WERI-Rb-1 (cell line): Measurements from ENCODE around the gene DBNDD1.
"Not testable (repeated sequence)": the region's sequence is repeated elsewhere in the genome, so short reads cannot be mapped to it uniquely, and the experiment has no call there.

Experiments used
- DNase-seq: peaks from one replicate; pipeline ENCODE4 v3.0.0-alpha.2; 2020
- H3K27ac ChIP-seq: fragments of 250-450 bp; sonication (Bioruptor Pico); 2 replicates; pipeline ENCODE4 v1.5.1; 2020; ENCODE audit warnings: mild to moderate bottlenecking, moderate library complexity
- H3K27me3 ChIP-seq: fragments of 250-450 bp; sonication (Bioruptor Pico); 2 replicates; pipeline ENCODE4 v1.5.1; 2021; ENCODE audit warnings: mild to moderate bottlenecking, low read depth, moderate library complexity; ENCODE audit not compliant: insufficient read depth, severe bottlenecking
- H3K36me3 ChIP-seq: fragments of 250-450 bp; sonication (Bioruptor Pico); 2 replicates; pipeline ENCODE4 v1.5.1; 2020; ENCODE audit warnings: mild to moderate bottlenecking, moderate library complexity
- H3K4me3 ChIP-seq: 2 replicates; pipeline ENCODE4 v1.5.1; 2011; ENCODE audit warnings: low read depth, mild to moderate bottlenecking, control low read depth, low read length
- H3K9me3 ChIP-seq: fragments of 250-450 bp; sonication (Bioruptor Pico); 2 replicates; pipeline ENCODE4 v1.5.1; 2021; ENCODE audit warnings: mild to moderate bottlenecking, moderate library complexity; ENCODE audit not compliant: severe bottlenecking
- TF ChIP-seq, protein P1 (sequence below): IDR thresholded peaks from 2 replicates; pipeline ENCODE4 v1.5.1; 2011; ENCODE audit warnings: low read depth, mild to moderate bottlenecking, control low read depth, inconsistent platforms, low read length

Gene DBNDD1, protein sequence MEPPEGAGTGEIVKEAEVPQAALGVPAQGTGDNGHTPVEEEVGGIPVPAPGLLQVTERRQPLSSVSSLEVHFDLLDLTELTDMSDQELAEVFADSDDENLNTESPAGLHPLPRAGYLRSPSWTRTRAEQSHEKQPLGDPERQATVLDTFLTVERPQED

DNA sequence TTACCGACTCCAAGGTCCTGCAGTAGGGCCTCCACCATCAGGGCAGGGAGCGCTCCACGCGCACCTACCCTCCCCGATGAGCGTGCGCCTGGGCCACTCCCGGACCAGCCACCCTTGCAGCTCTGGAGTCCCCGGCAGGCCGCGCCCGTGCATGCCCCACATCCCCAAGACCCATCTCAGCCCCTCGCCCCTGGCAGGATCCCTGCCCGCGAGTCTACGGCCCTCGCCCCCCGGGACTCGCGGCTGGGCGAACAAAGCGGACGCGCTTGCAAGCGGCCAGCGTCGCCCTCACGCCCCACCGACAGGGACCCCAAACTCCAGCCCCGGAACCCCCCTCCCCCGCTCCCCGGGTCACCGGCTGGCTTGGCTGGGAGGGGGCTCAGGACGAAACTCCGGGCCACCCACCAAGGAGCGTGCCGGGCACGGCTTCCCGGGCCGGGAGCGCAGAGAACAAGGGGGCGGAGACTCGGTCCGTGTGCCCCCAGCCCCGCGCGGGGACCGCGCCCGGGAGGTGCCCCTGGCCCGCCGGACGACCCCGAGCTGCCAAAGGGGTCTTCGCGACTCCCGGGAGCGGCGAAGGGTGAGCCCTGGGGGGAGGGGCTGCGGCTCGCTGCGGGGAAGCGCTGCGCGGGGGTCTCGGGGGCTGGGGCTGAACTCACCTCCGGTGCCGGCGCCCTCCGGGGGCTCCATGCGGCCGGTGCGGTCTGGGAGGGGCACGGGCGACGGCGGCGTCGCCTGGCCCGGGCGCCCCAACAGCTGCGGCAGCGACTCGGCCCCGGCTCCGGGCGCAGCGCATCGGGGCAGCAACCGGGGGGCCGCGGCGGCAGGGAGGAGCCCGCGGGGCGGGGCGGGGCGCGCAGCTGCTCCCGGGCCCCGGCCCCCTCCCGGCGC, at the start of gene DBNDD1:
DBNDD1 (minus strand) TSS at position 805 of the 891 bp plus-strand sequence; CDS start at position 690, 115 bp downstream.
- Histone ChIP-seq H3K27ac (no peak within 1 kb of the TSS), H3K27me3 (no peaks in the 10 kb centered on the region), H3K4me3 (no peak within 1 kb of the TSS), H3K36me3 (no peaks in the 10 kb centered on the region), H3K9me3 (no peaks in the 10 kb centered on the region)
- no peak for DNase-seq
- TF ChIP-seq, protein P1, sequence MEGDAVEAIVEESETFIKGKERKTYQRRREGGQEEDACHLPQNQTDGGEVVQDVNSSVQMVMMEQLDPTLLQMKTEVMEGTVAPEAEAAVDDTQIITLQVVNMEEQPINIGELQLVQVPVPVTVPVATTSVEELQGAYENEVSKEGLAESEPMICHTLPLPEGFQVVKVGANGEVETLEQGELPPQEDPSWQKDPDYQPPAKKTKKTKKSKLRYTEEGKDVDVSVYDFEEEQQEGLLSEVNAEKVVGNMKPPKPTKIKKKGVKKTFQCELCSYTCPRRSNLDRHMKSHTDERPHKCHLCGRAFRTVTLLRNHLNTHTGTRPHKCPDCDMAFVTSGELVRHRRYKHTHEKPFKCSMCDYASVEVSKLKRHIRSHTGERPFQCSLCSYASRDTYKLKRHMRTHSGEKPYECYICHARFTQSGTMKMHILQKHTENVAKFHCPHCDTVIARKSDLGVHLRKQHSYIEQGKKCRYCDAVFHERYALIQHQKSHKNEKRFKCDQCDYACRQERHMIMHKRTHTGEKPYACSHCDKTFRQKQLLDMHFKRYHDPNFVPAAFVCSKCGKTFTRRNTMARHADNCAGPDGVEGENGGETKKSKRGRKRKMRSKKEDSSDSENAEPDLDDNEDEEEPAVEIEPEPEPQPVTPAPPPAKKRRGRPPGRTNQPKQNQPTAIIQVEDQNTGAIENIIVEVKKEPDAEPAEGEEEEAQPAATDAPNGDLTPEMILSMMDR: no peak

DNA sequence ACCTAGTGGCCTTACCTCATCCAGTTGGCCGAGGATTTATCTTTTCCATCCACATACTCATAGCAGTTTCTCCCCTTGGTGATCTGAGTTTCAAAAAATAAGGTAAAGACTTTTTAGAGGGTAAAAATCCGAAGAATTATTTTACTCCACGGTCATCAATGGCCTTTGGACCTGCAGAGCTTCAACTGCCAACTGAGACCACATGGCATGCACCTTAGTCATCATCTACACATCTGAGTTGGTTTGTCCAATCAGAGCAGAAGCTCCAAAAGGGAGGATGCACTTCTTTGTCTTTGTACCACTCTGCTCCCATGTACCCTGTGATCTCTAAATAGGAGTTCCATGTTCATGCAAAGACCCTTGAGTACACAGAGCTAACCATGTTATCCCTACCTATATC, 42.2 kb upstream of the DBNDD1 start:
- H3K36me3 ChIP-seq: no peaks in the 10 kb centered on the region
- no peak overlapping the region for H3K27ac ChIP-seq
- no peak for DNase-seq
- TF ChIP-seq, protein P1: no peak
- no peaks in the 10 kb centered on the region for H3K9me3 ChIP-seq
- no peaks in the 10 kb centered on the region for H3K27me3 ChIP-seq
- no peak overlapping the region for H3K4me3 ChIP-seq

DNA sequence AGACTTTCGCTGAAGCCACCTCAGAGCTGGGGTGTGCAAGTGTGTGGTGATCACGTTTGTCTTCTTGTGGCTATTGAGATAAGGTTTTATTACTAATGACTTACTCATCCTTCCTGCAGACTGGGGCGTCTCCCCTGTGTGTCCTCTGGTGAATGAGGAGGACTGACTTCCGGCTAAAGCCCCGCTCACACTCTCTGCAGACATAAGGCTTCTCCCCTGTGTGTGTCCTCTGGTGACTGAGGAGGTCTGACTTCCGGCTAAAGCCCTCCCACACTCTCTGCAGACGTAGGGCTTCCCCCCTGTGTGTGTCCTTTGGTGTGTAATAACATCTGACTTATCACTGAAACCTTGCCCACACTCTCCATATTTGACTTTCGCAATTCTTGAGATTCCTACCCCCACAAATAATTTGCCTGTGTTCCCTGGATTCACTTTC, 38.5 kb upstream of the DBNDD1 start:
- H3K27ac ChIP-seq: no peak overlapping the region
- no peaks in the 10 kb centered on the region for H3K9me3 ChIP-seq
- DNase-seq: no peak
- H3K36me3 ChIP-seq: no peaks in the 10 kb centered on the region
- no peak overlapping the region for H3K4me3 ChIP-seq
- TF ChIP-seq, protein P1: no peak
- H3K27me3 ChIP-seq: no peaks in the 10 kb centered on the region

DNA sequence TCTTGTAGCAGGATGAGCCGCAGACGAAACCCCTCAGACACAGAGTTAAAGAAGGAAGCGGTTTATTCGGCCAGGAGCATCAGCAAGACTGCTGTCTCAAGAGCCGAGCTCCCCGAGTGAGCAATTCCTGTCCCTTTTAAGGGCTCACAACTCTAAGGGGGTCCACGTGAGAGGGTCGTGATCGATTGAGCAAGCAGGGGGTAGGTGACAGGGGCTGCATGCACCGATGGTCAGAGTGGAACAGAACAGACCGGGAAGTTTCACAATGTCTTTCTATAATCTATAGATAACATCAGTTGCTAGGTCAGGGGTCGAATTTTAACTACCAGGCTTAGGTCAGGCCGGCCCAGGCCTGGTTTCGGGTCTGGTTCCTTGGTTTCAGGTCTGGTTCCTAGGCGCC, 37.3 kb upstream of the DBNDD1 start:
- not testable (repeated sequence) for H3K4me3 ChIP-seq, H3K9me3 ChIP-seq, H3K27ac ChIP-seq, DNase-seq, H3K36me3 ChIP-seq, H3K27me3 ChIP-seq

DNA sequence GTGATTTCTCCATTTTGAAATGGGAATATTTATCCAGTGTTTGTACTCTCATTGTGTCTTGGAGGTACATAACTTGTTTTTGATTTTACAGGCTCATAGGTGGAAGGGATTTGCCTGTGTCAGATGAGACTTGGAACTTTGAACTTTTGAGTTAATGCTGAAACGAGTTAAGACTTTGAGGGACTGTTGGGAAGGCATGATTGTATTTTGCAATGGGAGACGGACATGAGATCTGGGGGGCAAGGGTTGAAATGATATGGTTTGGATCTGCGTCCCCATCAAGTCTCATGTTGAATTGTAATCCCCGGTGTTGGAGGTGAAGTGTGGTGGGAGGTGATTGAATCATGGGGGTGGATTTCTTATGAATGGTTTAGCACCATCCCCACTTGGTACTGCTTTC, 36.1 kb upstream of the DBNDD1 start:
- Histone ChIP-seq H3K27me3 (no peaks in the 10 kb centered on the region), H3K9me3 (no peaks in the 10 kb centered on the region)

DNA sequence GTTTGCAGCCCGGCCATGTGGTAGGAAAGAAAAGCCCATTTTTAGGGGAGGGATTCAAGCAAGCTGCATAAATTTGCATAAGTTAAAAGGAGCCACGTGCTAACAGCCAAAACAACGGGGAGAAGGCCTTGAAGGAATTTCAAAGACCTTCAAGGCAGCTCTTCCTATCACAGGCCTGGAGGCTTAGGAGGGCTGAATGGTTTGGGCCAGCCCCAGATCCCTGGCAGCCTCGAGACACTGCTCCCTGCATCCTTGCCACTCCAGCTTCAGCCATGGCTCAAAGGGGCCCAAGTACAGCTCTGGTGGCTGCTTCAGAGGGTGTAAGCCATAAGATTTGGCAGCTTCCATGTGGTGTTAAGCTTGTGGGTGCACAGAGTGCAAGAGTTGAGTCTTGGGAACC, 35.3 kb upstream of the DBNDD1 start:
- no peaks in the 10 kb centered on the region for H3K9me3 ChIP-seq
- no peak overlapping the region for H3K27ac ChIP-seq
- no peaks in the 10 kb centered on the region for H3K36me3 ChIP-seq
- H3K27me3 ChIP-seq: no peaks in the 10 kb centered on the region
- TF ChIP-seq, protein P1: no peak
- H3K4me3 ChIP-seq: no peak overlapping the region
- DNase-seq: no peak

More for the DNA sequence above, 36.1 kb upstream of the DBNDD1 start:
- no peak for DNase-seq
- TF ChIP-seq, protein P1: no peak
- H3K4me3 ChIP-seq: no peak overlapping the region
- H3K27ac ChIP-seq: no peak overlapping the region
- H3K36me3 ChIP-seq: no peaks in the 10 kb centered on the region
